Activated CD8-positive, alpha-beta memory T cell treated with anti-CD3 and anti-CD28 coated beads, Interleukin-2, amount 10 ng/mL, durations not matched to agents 7 days and 5 days (primary cell): ENCODE data around the gene PRDM16. TPM values are rescaled to one million over a fixed set of nuclear protein-coding genes. Genes with fewer than 3 reads are reported as not detected.
A peak's percentile ranks its signal among the peaks of the same experiment; 100 is the strongest.

Source experiments
- ATAC-seq: fragments of 150-1000 bp; cut with Tn5 transposase; one replicate; pipeline ENCODE4 v1.10.0; 2021; ENCODE audit warnings: moderate library complexity
- CTCF ChIA-PET: fragments of 350-600 bp; sonication (Branson Sonifier 250); formaldehyde crosslinking; loops from one replicate; lab custom pipeline; 2021; ENCODE audit warnings: antibody characterized with exemption; lab: Charles Lee
- DNase-seq: peaks from one replicate; pipeline ENCODE4 v3.0.0-alpha.2; 2020
- H3K27ac Mint-ChIP-seq: one replicate; pipeline ENCODE4 v1.8.0; 2021; ENCODE audit warnings: mild to moderate bottlenecking, mixed read lengths
- H3K27me3 Mint-ChIP-seq: one replicate; pipeline ENCODE4 v1.8.0; 2021; ENCODE audit warnings: mixed read lengths
- H3K36me3 Mint-ChIP-seq: one replicate; pipeline ENCODE4 v1.8.0; 2021; ENCODE audit warnings: mild to moderate bottlenecking, mixed read lengths
- H3K4me1 Mint-ChIP-seq: one replicate; pipeline ENCODE4 v1.8.0; 2021; ENCODE audit warnings: mixed read lengths
- H3K4me3 Mint-ChIP-seq: one replicate; pipeline ENCODE4 v1.8.0; 2021; ENCODE audit warnings: mild to moderate bottlenecking, moderate library complexity, mixed read lengths
- H3K9me3 Mint-ChIP-seq: one replicate; pipeline ENCODE4 v1.8.0; 2022; ENCODE audit warnings: low read depth, mixed read lengths
- total RNA-seq, 2 experiments: library from RNA; stranded (reverse); gene quantifications; one replicate each; pipeline ENCODE4 v1.2.3, GENCODE V29; 2021

The PRDM16 gene
- total RNA-seq, 2 experiments from 2014 or later, result not detected

DNA sequence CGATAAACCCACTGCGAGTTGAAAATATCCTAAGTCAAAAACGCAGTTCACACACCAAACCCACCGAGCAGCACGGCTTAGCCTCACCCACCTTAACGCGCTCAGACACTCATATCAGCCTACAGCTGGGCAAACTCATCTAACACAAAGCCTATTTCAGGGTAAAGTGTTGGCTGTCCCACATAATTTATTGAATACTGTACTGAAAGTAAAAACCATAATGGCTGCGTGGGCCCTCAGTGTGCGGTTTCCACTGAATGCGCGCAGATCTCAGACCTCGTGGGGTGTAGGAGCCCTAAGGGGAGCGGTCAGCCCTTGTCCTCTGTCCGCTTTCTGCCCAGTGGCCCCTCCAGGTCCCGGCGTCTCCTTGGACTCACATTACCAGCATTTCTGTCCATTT lies 227.8 kb downstream of the PRDM16 start:
- Mint-ChIP-seq H3K4me1 (no peaks in the 10 kb centered on the region), H3K27me3 (no peaks in the 10 kb centered on the region), H3K36me3 (no peaks in the 10 kb centered on the region), H3K4me3 (no peak overlapping the region), H3K27ac (no peak overlapping the region), H3K9me3 (no peaks in the 10 kb centered on the region)
- ATAC-seq, result no peak
- no peak for DNase-seq
- CTCF ChIA-PET, result no interaction called here

DNA sequence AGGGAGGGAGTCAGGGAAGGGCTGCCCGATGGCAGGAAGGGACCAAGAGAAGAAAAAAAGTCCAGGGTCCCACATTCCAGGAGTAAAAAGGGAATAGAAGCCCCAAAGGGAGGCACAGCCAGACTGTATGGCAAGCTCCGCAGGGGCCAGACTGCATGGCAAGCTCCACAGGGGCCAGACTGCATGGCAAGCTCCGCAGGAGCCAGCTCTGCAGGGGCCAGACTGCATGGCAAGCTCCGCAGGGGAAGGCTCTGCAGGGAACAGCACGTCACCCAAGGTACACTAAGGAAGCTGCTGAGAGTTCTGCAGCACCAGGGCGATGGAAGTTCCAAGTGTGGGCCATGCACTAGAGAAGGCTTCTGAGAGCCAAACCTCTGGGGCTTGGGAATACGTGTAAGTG lies 228.8 kb downstream of the PRDM16 start:
- no peak overlapping the region for H3K4me3 Mint-ChIP-seq
- no peaks in the 10 kb centered on the region for H3K36me3 Mint-ChIP-seq
- ATAC-seq (no peak), DNase-seq (no peak)
- no peaks in the 10 kb centered on the region for H3K9me3 Mint-ChIP-seq
- H3K27me3 Mint-ChIP-seq, result no peaks in the 10 kb centered on the region
- CTCF ChIA-PET, result no interaction called here
- H3K27ac Mint-ChIP-seq, result no peak overlapping the region
- H3K4me1 Mint-ChIP-seq, result no peaks in the 10 kb centered on the region

DNA sequence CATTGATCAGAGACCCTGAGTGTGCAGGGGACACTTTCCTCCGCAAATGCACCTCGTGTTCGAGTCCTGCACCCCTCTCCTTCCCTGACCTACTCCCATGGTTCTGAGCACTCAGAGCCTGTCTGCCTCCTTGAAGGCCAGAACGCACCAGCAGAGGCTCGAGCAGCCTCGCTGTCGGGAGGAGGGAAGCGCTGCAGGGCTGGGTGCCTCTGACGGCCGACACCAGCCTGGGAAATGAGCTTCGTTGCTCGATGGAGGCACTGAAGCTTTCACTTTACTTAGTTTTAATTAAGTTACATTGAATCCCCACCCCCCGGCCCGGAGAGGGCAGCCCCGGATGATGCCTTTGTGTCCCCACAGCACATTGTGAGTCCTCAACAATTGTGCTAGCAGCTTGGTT lies 229.2 kb downstream of the PRDM16 start:
- H3K36me3 Mint-ChIP-seq, result no peaks in the 10 kb centered on the region
- H3K27ac Mint-ChIP-seq, result no peak overlapping the region
- H3K27me3 Mint-ChIP-seq, result no peaks in the 10 kb centered on the region
- no peak overlapping the region for H3K4me3 Mint-ChIP-seq
- no peaks in the 10 kb centered on the region for H3K4me1 Mint-ChIP-seq
- CTCF ChIA-PET, result no interaction called here
- H3K9me3 Mint-ChIP-seq, result no peaks in the 10 kb centered on the region
- DNase-seq (no peak), ATAC-seq (no peak)

DNA sequence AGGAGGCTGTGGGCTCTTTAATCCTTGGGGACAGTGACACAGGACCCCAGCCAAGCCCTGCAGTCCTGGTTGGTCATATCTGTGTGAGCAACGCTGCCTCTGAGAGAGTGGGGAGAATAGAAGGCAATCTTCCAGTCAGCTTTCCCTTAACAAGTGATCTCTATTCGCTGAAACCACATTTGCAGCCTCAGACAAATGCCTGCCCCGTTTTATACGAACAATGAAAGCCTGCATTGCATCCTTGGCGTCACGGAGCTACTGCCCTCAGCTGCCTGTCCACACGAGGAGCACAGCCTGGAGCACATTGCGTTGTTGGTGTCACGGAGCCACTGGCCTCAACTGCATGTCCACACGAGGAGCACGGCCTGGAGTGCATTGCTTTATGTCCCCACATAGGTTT lies 235.2 kb downstream of the PRDM16 start:
- Mint-ChIP-seq H3K27me3 (no peaks in the 10 kb centered on the region), H3K9me3 (no peaks in the 10 kb centered on the region), H3K36me3 (no peaks in the 10 kb centered on the region), H3K4me1 (no peaks in the 10 kb centered on the region), H3K27ac (no peak overlapping the region), H3K4me3 (no peak overlapping the region)
- CTCF ChIA-PET, result no interaction called here
- ATAC-seq (no peak), DNase-seq (no peak)

DNA sequence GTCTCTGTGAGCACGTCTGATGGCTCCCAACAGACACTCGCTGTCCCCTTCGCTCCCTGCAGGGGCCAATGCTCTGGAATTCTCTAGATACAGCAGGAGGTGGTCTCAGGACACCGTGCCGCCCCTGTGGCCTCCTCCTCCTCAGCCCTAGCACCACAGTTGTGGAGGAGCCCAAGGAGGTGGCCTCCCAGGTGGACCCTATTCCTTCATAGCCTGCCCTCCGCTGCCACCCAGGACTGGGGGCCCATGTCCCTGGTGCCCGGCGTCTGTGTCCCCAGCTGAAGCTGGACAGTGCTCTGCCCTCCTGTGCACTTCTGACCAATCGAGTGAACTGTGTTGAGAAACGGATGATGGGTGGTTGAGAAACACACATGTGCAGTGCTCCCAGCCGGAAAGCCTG lies 235.7 kb downstream of the PRDM16 start:
- Mint-ChIP-seq H3K4me3 (no peak overlapping the region), H3K4me1 (no peaks in the 10 kb centered on the region), H3K27ac (no peak overlapping the region), H3K36me3 (no peaks in the 10 kb centered on the region), H3K9me3 (no peaks in the 10 kb centered on the region), H3K27me3 (no peaks in the 10 kb centered on the region)
- CTCF ChIA-PET, result no interaction called here
- ATAC-seq (no peak), DNase-seq (no peak)

DNA sequence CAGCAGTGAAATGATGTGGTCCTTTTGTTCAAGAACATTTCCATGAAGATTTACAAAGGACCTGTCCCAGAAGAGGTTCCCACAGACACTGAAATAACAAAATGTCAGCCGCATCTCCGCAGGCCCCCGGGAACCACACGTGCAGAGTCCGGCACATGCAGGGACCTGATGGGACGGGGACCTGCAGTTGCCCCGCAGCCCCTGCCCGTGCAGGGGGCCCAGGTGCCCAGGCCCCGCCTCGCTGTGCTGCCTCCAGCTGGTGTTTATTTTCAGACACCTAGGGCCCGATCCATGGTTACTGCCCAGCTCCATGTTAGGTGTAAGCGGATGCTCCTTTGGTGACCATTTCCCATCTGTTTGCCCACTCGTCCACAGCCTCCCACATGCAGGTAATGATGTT lies 236.2 kb downstream of the PRDM16 start:
- Mint-ChIP-seq H3K27me3 (no peaks in the 10 kb centered on the region), H3K27ac (no peak overlapping the region), H3K4me1 (no peaks in the 10 kb centered on the region), H3K9me3 (no peaks in the 10 kb centered on the region), H3K4me3 (no peak overlapping the region), H3K36me3 (no peaks in the 10 kb centered on the region)
- ATAC-seq (no peak), DNase-seq (no peak)
- CTCF ChIA-PET, result no interaction called here

DNA sequence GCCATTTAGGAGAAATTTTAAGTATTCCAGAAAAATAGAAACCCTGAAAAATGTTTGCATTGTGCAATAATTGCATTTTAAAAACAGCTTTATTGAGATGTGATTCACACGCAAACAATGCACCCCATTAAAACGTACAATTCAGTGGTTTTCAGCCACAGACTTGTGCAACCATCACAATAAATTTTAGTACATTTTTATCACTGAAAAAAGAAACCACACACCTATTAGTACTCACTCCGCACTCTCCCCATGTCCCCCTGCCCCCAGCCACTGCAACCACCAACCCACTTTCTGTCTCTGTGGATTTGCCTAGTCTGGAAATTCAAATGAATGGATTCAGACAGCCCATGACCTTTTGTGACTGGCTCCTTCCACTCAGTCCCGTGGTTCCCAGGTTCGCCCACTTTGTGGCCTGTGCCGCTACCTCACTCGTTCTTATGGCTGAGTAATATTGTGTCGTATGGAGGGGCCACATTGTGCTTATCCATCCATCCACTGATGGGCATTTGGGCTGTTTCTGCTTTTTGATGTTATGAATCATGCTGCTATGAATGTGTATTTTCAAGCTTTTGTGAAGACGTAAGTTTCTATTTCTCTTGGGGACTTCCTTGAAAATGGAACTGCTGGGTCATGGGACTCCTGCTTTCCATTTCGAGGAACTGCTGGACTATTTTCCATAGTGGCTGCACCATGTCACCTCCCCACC lies 237.7 kb downstream of the PRDM16 start:
- Mint-ChIP-seq H3K4me1 (no peaks in the 10 kb centered on the region), H3K4me3 (no peak overlapping the region), H3K36me3 (no peaks in the 10 kb centered on the region), H3K27me3 (no peaks in the 10 kb centered on the region), H3K27ac (no peak overlapping the region), H3K9me3 (no peaks in the 10 kb centered on the region)
- CTCF ChIA-PET, result no interaction called here
- DNase-seq (no peak), ATAC-seq (no peak)

DNA sequence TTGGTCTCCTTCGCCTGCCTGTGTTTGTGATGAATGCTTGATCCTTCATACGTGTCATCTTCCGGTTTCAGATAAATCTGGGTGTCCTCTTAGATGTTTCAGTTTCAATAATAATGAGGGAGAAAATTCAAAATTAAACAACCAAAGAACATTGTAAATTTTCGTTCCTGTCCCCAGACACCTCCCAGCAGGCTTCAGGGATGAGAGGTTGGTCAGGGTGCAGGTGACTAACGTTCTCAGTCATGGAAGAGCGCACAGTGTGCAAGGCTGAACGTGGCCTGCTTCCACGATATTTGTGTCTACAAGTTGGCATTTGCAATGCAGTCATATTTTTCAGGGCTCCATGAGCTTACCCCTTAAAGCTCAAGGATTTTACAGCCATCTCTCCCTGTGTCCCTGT lies 238.4 kb downstream of the PRDM16 start:
- Mint-ChIP-seq H3K9me3 (no peaks in the 10 kb centered on the region), H3K27ac (no peak overlapping the region), H3K27me3 (no peaks in the 10 kb centered on the region), H3K4me3 (no peak overlapping the region), H3K36me3 (no peaks in the 10 kb centered on the region), H3K4me1 (no peaks in the 10 kb centered on the region)
- ATAC-seq (no peak), DNase-seq (no peak)
- CTCF ChIA-PET, result no interaction called here

DNA sequence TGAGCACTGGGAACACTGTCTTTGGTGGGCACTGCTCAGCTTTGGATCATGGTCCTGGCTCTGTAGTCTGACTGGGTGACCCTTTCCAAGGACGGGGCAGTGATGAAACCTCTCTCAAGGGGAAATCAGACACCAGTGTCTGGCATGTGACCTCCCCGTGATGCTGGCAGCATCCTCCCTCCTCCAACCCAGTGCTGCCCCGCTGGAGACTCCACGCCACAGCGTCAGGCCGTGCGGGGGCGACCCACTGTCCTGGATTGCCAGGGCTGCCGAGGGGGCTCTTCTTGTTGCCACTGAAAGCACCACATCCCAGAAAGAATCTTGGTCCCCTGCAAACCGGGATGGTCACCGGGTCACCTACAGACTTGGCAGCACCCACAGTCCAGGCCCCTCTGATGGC lies 239.1 kb downstream of the PRDM16 start:
- DNase-seq (no peak), ATAC-seq (no peak)
- Mint-ChIP-seq H3K27me3 (peaks cover 4% of the 10 kb centered on the region), H3K9me3 (no peaks in the 10 kb centered on the region), H3K27ac (no peak overlapping the region), H3K36me3 (no peaks in the 10 kb centered on the region), H3K4me1 (peaks cover 5% of the 10 kb centered on the region), H3K4me3 (no peak overlapping the region)
- CTCF ChIA-PET, result no interaction called here

DNA sequence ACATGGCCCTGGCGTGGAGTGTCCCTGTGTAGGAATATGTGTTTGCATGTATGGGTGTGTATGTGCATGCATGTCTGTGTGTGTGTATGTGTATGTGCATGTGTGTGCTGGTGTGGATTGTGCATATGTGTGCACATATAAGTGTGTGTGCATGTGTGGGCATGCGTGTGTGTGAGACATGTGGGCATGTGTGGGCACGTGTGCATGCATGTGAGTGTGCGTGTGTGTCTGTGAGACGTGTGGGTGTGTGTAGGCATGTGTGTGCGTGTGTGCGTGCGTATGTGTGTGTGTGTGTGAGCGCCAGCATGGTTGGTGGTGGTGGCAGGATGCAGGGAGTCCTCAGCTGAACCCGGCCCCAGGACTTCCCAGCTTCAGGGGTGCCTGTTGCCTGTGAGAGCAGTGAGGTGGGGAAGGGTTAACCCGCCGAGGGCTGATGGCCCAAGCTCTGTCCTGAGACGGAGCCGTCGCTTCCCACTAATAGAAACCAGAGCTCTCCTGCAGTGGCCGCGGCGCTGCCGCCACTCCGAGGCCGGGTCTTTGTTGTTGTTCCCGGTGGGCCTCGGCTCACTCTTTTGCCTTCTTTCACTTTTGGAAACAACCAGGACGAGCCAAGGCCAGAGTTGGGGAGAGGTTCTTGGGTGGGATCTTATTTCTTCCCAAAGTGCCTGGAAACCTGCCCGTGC lies 241.9 kb downstream of the PRDM16 start:
- CTCF ChIA-PET, result no interaction called here
- Mint-ChIP-seq H3K36me3 (no peaks in the 10 kb centered on the region), H3K27me3 (peaks cover 8% of the 10 kb centered on the region), H3K9me3 (no peaks in the 10 kb centered on the region), H3K27ac (no peak overlapping the region), H3K4me1 (peaks cover 7% of the 10 kb centered on the region), H3K4me3 (no peak overlapping the region)
- no peak for ATAC-seq
- no peak for DNase-seq

DNA sequence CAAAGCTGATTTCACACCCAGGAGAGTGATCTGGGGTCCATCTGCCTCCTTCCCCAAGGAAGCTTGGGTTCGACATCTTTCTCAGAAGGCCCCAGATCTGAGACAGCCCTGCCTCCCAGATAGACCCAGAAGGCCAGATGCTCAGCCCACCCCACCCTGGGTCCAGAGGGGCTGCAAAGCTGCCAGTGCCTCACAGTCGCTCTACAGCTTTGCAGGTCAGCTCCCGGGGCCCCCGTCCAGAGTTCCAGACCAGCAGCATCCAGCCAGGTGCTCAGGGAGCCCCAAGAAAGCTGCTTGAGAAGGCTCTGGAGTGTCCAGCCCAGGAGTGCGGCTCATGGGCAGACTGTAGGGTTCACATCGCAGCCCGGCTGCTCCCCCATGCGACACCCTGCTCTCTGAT lies 242.7 kb downstream of the PRDM16 start:
- no peaks in the 10 kb centered on the region for H3K36me3 Mint-ChIP-seq
- peaks cover 11% of the 10 kb centered on the region for H3K4me1 Mint-ChIP-seq
- no peak for DNase-seq
- ATAC-seq, result no peak
- CTCF ChIA-PET, result no interaction called here
- H3K4me3 Mint-ChIP-seq, result no peak overlapping the region
- H3K9me3 Mint-ChIP-seq, result peaks cover 5% of the 10 kb centered on the region
- H3K27ac Mint-ChIP-seq, result no peak overlapping the region
- H3K27me3 Mint-ChIP-seq, result peaks cover 8% of the 10 kb centered on the region

DNA sequence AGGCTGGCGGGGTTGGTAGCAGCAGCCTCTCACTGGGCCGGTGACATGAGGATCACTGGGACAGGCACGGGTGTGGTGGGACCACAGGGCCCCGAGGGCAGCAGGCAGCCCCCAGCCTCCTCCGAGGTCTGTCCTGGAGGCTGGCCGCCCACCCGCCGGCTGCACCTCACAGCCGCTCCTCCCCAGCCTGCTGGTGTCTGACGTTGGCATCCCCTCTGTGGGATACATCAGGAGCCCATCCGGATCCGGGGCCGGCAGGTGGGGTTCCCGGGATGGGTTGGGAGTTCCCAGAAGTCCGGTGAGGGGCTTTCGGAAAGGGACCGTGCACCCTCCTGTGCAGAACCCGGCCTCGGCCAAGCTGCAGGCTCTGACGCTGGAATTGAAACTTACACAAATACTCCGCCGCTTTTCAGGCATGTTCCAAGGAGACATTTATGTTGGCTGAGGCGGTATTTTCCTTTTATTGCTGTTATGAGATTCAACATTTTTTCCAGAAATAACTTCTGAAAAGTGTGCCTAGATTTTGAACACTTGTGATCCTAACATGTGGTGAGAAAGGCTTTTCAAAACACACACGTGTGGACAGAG lies 243.4 kb downstream of the PRDM16 start:
- CTCF ChIA-PET, result interaction anchor here (0.8 kb wide), 1 partner anchor 412 kb away, joined by 4 read pairs; no protein-coding TSS in a partner anchor
- Mint-ChIP-seq H3K27ac (no peak overlapping the region), H3K27me3 (peaks cover 8% of the 10 kb centered on the region), H3K9me3 (peaks cover 9% of the 10 kb centered on the region), H3K36me3 (no peaks in the 10 kb centered on the region), H3K4me3 (no peak overlapping the region), H3K4me1 (peaks cover 13% of the 10 kb centered on the region)
- DNase-seq, result no peak
- no peak for ATAC-seq

DNA sequence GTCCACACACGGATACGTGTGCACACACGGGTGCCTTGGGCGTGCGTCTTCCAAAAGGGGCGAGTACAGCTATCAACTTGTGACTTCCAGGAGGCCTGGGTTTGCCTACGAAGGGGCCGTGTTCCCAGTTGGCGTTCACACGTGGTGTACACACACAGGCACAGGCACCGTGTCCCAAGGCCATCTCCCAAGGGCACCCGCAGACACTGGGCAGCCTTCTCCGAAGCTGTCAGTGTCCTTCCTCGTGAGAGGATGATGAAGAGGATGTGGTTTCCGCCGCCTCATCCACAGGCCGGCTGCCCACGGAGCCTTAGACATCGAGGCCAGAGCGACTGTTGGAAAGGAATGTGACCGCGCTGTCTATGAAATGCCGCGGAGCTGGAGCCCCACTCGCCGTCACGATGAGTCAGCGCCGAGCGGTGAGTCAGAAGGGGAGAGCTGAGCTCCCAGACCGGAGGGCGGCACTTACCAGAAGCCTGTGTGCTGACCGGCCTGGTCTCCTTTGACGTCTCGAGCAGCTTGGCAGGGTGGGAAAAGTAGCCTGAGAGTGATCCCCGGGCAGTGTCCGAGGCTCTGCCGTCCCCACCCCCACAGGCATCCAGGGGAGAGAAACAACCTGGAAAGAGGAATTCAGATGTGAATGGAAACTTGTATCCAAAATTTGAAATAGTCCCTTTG lies 244.0 kb downstream of the PRDM16 start:
- CTCF ChIA-PET, result interaction anchor here (0.8 kb wide), 1 partner anchor 411 kb away, joined by 4 read pairs; no protein-coding TSS in a partner anchor
- Mint-ChIP-seq H3K27ac (no peak overlapping the region), H3K9me3 (peaks cover 9% of the 10 kb centered on the region), H3K36me3 (no peaks in the 10 kb centered on the region), H3K4me3 (no peak overlapping the region), H3K4me1 (peaks cover 13% of the 10 kb centered on the region), H3K27me3 (peaks cover 8% of the 10 kb centered on the region)
- ATAC-seq (peak; percentile 81), DNase-seq (peak; percentile 56)
